ENCODE data around the gene SPESP1.

GRCh38 chr15:68981941-68982340, 51.6 kb downstream of the SPESP1 start:
- TF ChIP-seq CTCF (IDR thresholded peaks at IDR 0.05) (no peak), SIN3A (IDR thresholded peaks at IDR 0.05; ENCODE audit: borderline replicate concordance, insufficient read depth, low read depth, low read length) (no peak), REST (IDR thresholded peaks at IDR 0.05; ENCODE audit: insufficient read depth in 1 of 2, low read depth in 2 of 2, low read length in 1 of 2) (no peak), POLR2AphosphoS5 (IDR thresholded peaks at IDR 0.05; ENCODE audit: low read depth, low read length) (no peak), TCF7L2 (IDR thresholded peaks at IDR 0.05; ENCODE audit: low read depth, low read length) (no peak)
